GM12891 (cell line): ENCODE data around the gene ZNF536.

Experiments
- DNase-seq: peaks from one replicate; pipeline ENCODE4 v3.0.0; 2011; ENCODE audit warnings: low spot score; ENCODE audit not compliant: insufficient read length
- FAIRE-seq: peaks from 2 replicates; lab custom pipeline; 2011; peaks lifted over from hg19 to GRCh38; lab: Jason Lieb, UNC
- PAX5 ChIP-seq: IDR thresholded peaks from 2 replicates; pipeline ENCODE4 v1.6.1; 2011; ENCODE audit warnings: low read length, moderate library complexity, mild to moderate bottlenecking; ENCODE audit not compliant: insufficient read depth, severe bottlenecking
- POLR2A ChIP-seq: IDR thresholded peaks from 2 replicates; pipeline ENCODE4 v1.6.1; 2011; ENCODE audit warnings: low read depth, low read length, control low read depth
- POLR2AphosphoS5 ChIP-seq: IDR thresholded peaks from 2 replicates; pipeline ENCODE4 v1.6.1; 2011; ENCODE audit warnings: low read depth, low read length, control low read depth
- POU2F2 ChIP-seq: IDR thresholded peaks from 2 replicates; pipeline ENCODE4 v1.6.1; 2011; ENCODE audit warnings: low read depth, mild to moderate bottlenecking, control low read depth, low read length, moderate library complexity
- SPI1 ChIP-seq: IDR thresholded peaks from 2 replicates; pipeline ENCODE4 v1.6.1; 2011; ENCODE audit warnings: low read depth, low read length, control low read depth
- TAF1 ChIP-seq: IDR thresholded peaks from 2 replicates; pipeline ENCODE4 v1.6.1; 2011; ENCODE audit warnings: low read depth, low read length, control low read depth

Gene ZNF536

DNA sequence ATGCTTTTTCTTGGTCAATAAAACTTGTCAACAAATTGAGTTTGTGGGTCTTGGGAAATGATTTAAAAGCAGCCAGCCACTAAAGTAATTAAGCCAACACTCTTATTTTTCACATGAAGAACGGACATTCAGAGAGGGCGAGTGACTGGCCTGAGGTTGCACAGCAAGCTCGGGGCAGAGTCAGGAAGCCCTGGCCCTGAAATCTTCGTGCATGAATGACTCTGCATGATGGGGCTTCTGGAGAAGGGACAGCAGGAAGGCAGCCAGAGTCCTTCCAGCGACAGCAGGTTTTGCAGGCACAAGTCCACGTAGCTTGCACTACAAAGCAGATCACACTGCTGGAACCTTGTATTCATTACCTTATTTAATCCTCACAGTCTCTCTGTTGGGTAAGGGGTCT is 232.5 kb downstream of the ZNF536 start:
- DNase-seq (no peak), FAIRE-seq (no peak)
- TF ChIP-seq POLR2A, result no peak
- no peak for TF ChIP-seq TAF1
- TF ChIP-seq SPI1, result no peak
- no peak for TF ChIP-seq PAX5
- no peak for TF ChIP-seq POU2F2
- no peak for TF ChIP-seq POLR2AphosphoS5

DNA sequence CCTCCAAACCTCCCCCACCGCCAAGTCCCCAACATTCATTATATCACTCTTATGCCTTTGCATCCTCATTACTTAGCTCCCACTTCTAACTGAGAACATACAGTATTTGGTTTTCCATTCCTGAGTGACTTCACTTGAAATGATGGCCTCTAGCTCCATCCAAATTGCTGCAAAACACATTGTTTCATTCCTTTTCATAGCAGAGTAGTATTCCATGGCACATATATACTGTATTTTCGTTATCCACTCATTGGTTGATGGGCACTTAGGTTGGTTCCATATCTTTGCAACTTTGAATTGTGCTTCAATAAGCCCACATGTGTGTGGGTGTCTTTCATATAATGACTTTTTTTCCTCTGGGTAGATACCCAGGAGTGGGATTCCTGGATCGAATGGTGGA is 233.1 kb downstream of the ZNF536 start:
- DNase-seq, result no peak

DNA sequence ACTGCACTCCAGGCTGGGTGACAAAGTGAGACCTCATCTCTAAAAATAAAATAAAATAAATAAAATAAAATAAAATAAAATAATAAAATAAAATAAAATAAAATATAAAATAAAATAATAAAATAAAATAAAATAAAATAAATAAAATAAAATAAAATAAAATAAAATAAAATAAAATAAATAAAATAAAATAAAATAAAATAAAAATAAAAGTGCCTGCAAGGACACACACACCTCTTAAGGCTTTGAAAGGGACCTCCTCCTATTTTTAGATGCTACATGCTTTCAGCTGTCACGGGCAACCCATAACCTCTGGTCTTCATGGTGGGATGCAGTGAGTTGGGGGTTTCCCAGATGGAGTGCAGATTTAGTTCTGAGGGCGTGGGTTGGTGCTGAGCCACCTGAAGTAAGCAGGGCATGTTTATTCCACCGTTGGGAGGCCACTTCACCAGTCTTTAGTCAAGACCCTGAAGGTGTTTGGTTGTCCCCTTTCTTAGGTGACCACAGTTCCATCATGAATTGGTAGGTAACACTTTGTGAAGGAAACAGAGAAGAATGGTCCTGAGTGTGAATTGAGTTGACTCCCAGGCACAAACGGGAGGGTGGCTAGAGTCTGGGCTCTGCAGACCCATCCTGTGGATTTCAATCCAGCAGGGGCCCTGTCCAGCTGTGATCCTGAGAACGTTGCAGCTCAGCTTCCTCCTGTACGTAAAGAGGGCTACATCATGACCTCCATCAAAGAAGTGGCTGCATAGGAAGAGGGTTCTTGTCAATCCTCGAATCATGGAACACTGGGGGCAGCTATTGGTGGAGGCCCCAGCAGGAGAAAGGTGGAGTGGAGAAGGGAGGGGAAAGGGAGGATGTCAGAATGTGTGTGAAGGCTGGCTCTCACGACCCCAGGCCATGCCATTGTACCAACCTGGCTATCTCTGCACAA is 234.2 kb downstream of the ZNF536 start:
- no peak for TF ChIP-seq POU2F2
- no peak for TF ChIP-seq TAF1
- TF ChIP-seq POLR2A, result no peak
- TF ChIP-seq PAX5, result no peak
- no peak for TF ChIP-seq SPI1
- TF ChIP-seq POLR2AphosphoS5, result no peak
- DNase-seq (no peak), FAIRE-seq (no peak)

More for the DNA sequence above, 233.1 kb downstream of the ZNF536 start:
- FAIRE-seq, result no peak
- TF ChIP-seq POU2F2 (no peak), SPI1 (no peak), POLR2A (no peak), PAX5 (no peak), POLR2AphosphoS5 (no peak), TAF1 (no peak)
